Activated naive CD4-positive, alpha-beta T cell treated with anti-CD3 and anti-CD28 coated beads, Interleukin-2, amount 50 U/mL, for 16 hours (primary cell): ENCODE measurements around the gene IQSEC3.
"Not testable (repeated sequence)": the region's sequence is repeated elsewhere in the genome, so short reads cannot be mapped to it uniquely, and the experiment has no call there.

Experiments used
- DNase-seq: peaks from one replicate; pipeline ENCODE4 v3.0.0-alpha.2; 2020

The IQSEC3 gene

DNA sequence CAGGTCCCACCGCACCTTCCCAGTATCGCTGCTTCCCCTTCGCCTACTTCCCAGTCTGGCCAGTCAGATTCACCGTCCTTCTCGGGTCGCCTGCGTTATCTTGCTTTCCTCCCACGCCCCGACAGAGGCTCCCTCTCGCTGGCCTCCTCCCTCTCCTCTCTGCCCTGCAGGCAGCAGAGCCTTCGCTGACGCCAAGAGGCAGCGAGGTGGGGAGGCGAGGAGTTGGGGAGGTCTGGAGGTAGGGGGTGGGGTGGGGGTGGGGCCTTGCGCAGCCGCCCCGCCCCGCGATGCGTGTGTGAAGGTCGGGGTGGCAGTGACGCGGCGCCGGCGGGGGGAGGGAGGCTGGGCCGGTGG is at the start of gene IQSEC3:
TSS of gene IQSEC3 (plus strand) at position 340 of the 354 bp plus-strand sequence. CDS start 116 bp downstream, outside the sequence.
- not testable (repeated sequence) for DNase-seq

DNA sequence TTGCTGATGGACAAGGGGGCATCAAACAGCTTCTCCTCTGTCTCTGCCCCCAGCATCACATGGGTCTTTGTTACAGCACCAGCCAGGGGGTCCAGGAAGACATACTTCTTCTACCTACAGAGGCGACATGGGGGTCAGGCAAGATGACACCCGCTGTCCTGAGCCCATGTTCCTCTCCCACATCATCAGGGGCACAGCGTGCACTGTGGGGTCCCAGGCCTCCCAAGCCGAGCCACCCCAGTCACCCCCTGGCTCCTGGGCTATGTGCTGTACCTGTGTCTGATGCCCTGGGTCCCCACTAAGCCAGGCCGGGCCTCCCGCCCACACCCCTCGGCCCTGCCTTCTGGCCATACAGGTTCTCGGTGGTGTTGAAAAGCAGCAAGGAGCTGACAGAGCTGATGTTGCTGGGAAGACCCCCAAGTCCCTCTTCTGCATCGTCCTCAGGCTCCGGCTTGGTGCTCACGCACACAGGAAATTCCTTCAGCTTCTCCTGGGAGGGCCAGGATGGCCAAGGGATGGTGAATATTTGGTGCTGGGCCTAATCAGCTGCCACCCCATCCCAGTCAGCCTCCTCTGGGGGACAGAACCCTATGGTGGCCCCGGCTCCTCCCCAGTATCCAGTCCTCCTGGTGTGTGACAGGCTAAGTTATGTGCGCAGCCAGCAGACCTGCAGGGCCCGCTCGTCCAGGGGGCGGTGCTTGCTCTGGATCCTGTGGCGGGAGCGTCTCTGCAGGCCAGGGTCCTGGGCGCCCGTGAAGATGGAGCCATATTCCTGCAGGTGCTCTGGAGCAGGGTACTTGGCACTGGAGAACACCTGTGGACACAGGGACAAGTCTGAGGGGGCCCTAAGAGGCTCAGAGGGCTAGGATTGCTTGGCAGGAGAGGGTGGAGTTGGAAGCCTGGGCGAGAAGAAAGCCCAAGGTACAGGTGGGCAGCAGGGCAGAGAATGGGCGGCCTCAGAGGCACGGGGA is 48.9 kb upstream of the IQSEC3 start:
- not testable (repeated sequence) for DNase-seq

GRCh38 chr12:18821-19567 is 47.6 kb upstream of the IQSEC3 start:
- not testable (repeated sequence) for DNase-seq

DNA sequence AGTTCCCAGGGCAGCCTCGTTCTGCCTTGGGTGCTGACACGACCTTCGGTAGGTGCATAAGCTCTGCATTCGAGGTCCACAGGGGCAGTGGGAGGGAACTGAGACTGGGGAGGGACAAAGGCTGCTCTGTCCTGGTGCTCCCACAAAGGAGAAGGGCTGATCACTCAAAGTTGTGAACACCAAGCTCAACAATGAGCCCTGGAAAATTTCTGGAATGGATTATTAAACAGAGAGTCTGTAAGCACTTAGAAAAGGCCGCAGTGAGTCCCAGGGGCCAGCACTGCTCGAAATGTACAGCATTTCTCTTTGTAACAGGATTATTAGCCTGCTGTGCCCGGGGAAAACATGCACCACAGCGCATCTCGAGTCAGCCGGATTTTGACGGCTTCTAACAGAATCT is 46.7 kb upstream of the IQSEC3 start:
- DNase-seq, result not testable (repeated sequence)

- DNase-seq, result no peak
These were observed 45.8 kb upstream of the IQSEC3 start for GRCh38 chr12:20757-21156.

GRCh38 chr12:21301-22189 is 45.0 kb upstream of the IQSEC3 start:
- DNase-seq, result no peak

DNA sequence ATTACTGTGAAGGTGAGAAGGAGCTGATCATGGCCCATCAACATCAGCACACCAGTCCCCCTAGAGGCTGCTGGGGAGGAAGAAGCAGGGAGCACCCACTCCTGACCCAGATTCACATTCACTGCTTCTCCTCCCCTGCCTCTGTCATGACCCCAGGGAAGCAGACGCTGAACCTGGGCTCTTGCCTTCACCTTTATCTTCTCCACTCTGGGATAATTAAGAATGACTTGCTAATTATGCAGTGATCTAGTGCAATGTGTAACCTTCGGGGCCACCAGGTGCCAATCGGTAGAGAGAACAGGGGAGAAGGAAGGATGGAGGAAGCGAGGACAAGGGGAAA is 44.4 kb upstream of the IQSEC3 start:
- DNase-seq, result no peak

GRCh38 chr12:22530-23201 is 43.9 kb upstream of the IQSEC3 start:
- no peak for DNase-seq

DNA sequence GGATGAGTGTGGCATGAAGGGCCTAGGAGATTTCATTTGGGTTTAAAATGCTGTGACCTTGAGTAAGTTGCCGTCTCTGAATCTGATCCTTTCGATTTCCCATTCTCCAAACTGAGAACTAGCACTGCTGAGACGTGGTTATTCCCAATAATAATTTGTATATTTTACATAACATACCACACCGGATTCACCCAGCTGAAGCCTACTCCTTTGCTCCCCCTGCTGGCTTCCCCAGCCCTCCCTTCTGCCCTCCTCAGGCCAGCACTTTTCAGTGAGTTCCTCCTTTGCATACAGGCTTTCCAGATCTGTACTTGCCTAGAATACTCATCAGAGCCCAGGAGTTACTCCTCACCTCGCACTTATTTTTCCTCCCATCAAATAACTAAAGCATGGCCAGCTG is 38.7 kb upstream of the IQSEC3 start:
- DNase-seq, result not testable (repeated sequence)

DNA sequence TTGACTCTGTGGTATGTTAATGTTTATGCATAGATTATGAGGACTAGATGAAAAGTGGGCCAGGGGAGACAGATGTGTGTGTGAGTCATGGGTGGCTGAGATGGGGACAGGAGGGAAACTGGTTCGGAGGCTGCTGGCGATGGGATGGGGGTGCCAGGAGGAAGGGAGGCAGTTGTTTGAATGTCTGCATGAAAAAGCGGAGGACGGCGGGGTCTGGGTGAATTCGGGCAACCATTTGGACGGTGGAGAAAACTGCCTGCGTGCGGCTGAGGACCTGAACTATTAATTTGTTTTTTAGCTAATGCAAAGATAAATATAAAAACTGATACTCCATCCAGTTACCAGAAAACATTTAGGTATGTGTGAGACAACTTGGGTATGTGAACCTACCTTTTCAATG is 27.8 kb upstream of the IQSEC3 start:
- DNase-seq, result not testable (repeated sequence)

DNA sequence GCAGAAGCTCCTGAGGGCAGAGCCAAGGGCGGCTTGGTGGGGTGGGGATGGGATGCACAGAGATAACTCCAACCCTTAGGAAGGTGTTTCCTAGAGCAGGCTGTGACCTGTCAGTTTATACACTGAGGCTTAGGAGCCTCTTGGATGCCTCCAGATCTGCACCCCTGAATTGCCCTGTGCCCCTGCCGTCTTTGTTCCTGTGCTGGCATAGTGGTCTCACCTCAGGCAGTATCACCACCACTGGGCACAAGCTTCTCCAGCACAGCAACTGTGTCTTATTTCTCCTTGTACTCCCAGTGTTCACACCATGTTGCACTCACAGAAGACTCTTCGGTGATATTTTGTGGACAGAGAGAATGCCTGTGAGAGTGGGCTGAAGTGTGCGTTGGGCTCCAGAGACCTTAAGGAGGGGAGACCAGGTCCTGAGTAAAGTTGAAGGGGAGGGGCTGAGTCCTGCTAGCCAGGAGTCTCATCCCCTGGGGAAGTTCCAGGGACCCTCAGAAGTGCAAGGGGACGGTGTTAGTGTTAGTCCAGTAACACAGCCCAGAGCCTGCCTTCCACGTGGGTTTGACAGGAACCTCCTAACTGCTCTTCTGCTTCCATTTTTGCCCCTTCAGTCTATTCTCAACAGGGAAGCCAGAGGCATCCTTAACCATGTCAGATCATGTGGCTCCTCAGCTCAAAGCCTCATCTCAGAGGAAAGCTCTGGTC is 26.9 kb upstream of the IQSEC3 start:
- DNase-seq, result not testable (repeated sequence)

DNA sequence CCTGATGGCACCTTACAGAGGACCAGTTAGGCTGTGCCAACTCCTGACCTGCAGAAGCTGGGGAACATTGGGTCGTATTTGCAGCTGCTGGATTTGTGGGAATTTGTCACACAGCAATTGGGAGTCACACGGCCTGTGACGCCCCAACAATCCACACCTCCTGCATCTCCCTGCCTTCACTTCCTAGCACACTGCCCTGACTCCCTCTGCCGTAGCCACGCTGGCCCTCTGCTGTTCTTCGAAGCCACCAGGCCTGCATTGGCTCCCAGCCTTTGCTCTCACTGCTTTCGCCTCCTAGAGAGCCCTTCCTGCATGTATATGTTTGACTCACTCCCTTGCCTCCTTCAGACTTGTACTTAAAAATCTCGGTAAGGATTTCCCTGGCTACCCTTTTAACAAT is 22.2 kb upstream of the IQSEC3 start:
- DNase-seq, result not testable (repeated sequence)

DNA sequence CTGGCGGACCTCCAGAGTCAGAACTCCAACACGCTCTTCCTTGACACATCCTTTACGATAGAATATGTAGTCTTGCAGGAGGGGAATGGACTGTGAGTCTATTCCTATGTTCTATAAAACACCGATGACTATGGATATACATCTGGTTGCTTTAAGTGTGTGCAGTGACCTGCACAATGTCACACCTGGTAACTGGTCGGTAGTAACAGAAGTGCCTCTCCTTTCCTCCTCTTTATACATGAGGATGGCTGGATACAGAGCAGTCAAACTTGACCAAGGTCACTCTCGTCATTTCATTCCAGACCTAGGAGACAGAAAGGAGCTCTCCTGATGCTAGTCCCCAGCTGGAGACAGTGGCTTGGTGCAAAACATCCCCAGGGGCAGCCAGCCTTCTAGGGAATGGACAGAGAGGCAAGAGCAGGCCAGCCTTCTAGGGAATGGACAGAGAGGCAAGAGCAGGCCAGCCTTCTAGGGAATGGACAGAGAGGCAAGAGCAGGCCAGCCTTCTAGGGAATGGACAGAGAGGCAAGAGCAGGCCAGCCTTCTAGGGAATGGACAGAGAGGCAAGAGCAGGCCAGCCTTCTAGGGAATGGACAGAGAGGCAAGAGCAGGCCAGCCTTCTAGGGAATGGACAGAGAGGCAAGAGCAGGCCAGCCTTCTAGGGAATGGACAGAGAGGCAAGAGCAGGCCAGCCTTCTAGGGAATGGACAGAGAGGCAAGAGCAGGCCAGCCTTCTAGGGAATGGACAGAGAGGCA is 21.2 kb upstream of the IQSEC3 start:
- not testable (repeated sequence) for DNase-seq

DNA sequence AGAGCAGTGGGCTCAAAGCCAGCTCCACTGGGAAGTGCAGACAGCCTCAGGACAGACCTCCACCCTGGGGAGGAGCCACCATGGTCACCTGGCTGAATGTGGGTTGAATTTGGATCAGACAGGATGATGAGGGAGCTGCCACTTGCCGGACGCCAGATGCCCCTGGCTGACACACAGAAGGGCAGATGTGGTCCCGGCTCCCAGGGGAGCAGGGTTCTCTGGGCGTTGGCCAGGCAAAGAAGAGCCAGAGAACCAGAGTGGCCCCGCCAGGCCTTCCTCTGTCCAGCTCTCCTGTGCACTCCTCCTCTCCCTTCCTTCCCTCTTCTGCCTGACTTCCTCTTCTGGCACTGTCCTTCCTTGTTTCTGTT is 20.6 kb upstream of the IQSEC3 start:
- not testable (repeated sequence) for DNase-seq

DNA sequence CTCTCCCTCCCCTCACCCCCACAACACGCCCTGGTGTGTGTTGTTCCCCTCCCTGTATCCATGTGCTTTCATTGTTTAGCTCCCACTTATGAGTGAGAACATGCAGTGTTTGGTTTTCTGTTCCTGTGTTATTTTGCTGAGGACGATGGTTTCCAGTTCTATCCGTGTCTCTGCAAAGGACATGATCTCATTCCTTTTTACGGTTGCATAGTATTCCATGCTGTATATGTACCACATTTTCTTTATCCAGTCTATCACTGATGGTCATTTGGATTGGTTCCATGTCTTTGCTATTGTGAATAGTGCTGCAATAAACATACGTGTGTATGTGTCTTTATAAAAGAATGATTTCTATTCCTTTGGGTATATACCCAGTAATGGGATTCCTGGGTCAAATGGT is 20.0 kb upstream of the IQSEC3 start:
- not testable (repeated sequence) for DNase-seq

- not testable (repeated sequence) for DNase-seq
These were observed 18.8 kb upstream of the IQSEC3 start for GRCh38 chr12:47699-48226.

DNA sequence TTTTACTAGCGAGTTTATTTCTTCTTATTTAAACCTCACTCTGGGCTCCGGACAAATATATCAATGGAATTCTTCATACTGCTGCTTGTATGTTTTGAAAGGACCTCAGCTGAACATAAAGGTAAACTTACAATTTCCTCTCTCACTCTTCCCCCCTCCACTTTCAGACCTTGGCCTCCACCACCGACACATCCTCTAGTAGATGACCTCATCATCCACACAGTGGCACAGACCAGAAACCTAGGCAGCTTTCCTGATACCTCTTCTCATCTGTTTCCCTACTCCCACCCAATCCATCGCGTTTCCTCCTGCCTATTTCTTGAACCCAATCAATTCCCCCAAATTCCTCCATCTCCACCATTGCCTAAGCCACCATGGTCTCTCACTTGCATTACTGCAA is 17.4 kb upstream of the IQSEC3 start:
- DNase-seq, result not testable (repeated sequence)

DNA sequence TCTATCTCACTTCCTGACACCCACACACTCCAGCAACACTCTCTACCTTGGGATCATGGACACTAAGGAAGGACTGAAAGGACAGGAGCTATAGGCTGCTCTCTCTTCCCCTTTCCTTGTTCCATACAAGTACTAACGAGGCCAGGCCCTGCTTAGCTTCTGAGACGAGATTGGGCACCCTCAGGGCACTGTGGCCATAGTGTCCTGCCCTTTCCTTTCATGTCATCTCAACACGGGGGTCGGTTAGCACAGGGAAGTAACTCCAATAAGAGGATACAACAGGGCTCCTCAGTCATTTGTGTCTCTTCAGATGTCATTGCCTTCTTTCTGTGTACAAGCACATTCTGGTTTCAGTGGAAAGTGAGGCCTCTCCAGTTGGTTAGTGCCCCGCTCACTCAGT is 15.5 kb upstream of the IQSEC3 start:
- DNase-seq, result not testable (repeated sequence)

GRCh38 chr12:51962-52361 is 14.6 kb upstream of the IQSEC3 start:
- not testable (repeated sequence) for DNase-seq

- not testable (repeated sequence) for DNase-seq
These were observed 13.4 kb upstream of the IQSEC3 start for GRCh38 chr12:52902-53734.
